Stimulated activated naive B cell treated with anti-CD40 and anti-IgM and Interleukin-4, amounts not matched to agents 10 μg/mL and 1 μg/mL and 100 μg/mL, for 72 hours (primary cell): ENCODE results near the gene CELF3.
"Not testable (repeated sequence)": the region's sequence is repeated elsewhere in the genome, so short reads cannot be mapped to it uniquely, and the experiment has no call there.

Source experiments
- ATAC-seq, 2 donors: fragments of 150-1000 bp; cut with Tn5 transposase; replicated peaks; 2 replicates each; pipeline ENCODE4 v1.10.0; 2021; ENCODE audit warnings: moderate library complexity in 1 of 2
- DNase-seq: peaks from one replicate; pipeline ENCODE4 v3.0.0; 2021
- H3K27ac Mint-ChIP-seq: one replicate; pipeline ENCODE4 v1.8.0; 2022; ENCODE audit warnings: mild to moderate bottlenecking, mixed read lengths
- H3K27me3 Mint-ChIP-seq, 2 donors: one replicate each; pipeline ENCODE4 v1.8.0; 2022; ENCODE audit warnings: mixed read lengths in 2 of 2
- H3K36me3 Mint-ChIP-seq, 2 donors: one replicate each; pipeline ENCODE4 v1.8.0; 2022; ENCODE audit warnings: mixed read lengths in 2 of 2, mild to moderate bottlenecking in 1 of 2
- H3K4me1 Mint-ChIP-seq, 2 donors: one replicate each; pipeline ENCODE4 v1.8.0; 2022; ENCODE audit warnings: mixed read lengths in 2 of 2, mild to moderate bottlenecking in 1 of 2
- H3K4me3 Mint-ChIP-seq, 2 donors: one replicate each; pipeline ENCODE4 v1.8.0; 2022; ENCODE audit warnings: mild to moderate bottlenecking in 2 of 2, mixed read lengths in 2 of 2, moderate library complexity in 1 of 2
- H3K9me3 Mint-ChIP-seq, 2 donors: one replicate each; pipeline ENCODE4 v1.8.0; 2022; ENCODE audit warnings: mixed read lengths in 2 of 2, mild to moderate bottlenecking in 1 of 2

CELF3 gene

DNA sequence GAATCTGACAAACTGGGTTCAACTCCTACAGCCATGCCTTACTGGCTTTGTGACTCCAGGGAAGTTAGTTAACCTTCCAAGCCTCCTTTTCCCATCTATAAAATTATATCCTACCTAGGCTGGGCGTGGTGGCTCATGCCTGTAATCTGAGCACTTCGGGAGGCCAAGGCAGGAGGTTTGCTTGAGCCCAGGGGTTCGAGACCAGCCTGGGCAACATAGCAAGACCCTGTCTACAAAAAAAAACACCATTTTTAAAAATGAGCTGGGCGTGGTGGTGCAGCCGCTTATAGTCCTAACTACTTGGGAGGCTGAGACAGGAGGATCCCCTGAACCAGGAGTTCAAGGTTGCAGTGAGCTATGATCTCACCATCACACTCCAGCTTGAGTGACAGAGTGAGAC is 15.1 kb downstream of the CELF3 start:
- no peak overlapping the region for H3K4me3 Mint-ChIP-seq
- peaks cover 22 to 28% of the 10 kb centered on the region in 2 donors for H3K36me3 Mint-ChIP-seq
- H3K9me3 Mint-ChIP-seq: no peaks in the 10 kb centered on the region
- no peak for DNase-seq
- ATAC-seq: no peak
- no peak overlapping the region for H3K27ac Mint-ChIP-seq
- peaks cover 7 to 30% of the 10 kb centered on the region in 2 donors for H3K4me1 Mint-ChIP-seq
- H3K27me3 Mint-ChIP-seq: peaks cover under 1 to 7% of the 10 kb centered on the region in 2 donors

DNA sequence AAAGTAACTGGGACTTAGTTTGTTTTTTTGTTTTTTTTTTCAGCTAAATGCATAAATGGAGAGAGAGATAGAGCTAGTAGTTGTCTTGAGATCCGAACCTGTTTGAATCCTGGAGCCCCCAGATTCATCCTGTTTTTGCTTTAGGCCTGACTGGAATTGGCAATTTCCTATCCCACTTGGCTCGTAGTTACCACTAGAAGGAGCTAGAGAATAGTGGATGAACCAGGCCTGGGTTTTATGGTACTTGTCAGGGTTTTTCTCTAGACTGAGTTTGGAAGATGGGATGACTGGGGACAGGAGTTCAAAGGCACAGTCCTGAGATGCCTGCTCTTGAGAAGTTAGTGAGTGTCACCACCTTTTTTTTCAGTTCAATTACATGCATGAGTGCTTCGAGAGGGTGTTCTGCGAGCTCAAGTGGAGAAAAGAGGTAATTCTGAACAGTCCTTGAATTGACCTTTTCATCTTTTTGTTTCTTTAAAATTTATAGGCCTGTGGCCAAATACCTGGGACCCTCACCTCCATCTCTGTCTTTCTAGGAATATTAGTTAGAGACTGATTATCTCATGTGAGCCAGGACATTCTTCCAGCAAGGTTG is 23.4 kb downstream of the CELF3 start:
- no peak overlapping the region for H3K4me3 Mint-ChIP-seq
- H3K4me1 Mint-ChIP-seq: peaks cover 0 to 6% of the 10 kb centered on the region in 2 donors
- H3K36me3 Mint-ChIP-seq: peaks cover 35 to 50% of the 10 kb centered on the region in 2 donors
- no peaks in the 10 kb centered on the region for H3K27me3 Mint-ChIP-seq
- no peak for DNase-seq
- ATAC-seq: no peak
- no peak overlapping the region for H3K27ac Mint-ChIP-seq
- H3K9me3 Mint-ChIP-seq: no peaks in the 10 kb centered on the region

- Mint-ChIP-seq H3K27me3 (no peaks in the 10 kb centered on the region), H3K9me3 (no peaks in the 10 kb centered on the region), H3K36me3 (peaks cover 35 to 46% of the 10 kb centered on the region in 2 donors), H3K4me3 (no peak overlapping the region), H3K27ac (no peak overlapping the region), H3K4me1 (peaks cover 0 to 6% of the 10 kb centered on the region in 2 donors)
- DNase-seq: no peak
- ATAC-seq: no peak
Measured at GRCh38 chr1:151692226-151692625, 24.4 kb downstream of the CELF3 start.

DNA sequence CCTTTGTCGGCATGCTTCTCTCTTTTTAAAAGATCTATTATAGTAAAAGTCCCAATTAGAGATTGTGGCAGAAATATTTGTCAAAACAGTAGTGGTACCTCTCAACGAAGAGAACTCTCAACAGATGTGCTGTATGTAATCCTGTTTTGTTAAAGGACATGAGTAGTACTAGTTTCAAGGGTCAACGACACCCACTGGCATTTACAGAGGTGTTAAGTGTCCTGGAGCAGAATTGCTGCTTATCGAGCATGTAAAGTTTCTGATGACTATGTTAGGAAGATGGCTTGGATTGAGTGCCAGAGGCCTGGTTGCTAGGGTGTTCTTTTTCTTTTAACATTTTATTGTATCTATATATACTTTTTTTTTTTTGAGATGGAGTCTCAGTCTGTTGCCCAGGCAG is 27.1 kb downstream of the CELF3 start:
- DNase-seq (no peak), ATAC-seq (no peak)
- H3K27ac Mint-ChIP-seq: no peak overlapping the region
- H3K4me3 Mint-ChIP-seq: no peak overlapping the region
- H3K36me3 Mint-ChIP-seq: peaks cover 26 to 38% of the 10 kb centered on the region in 2 donors
- H3K27me3 Mint-ChIP-seq: no peaks in the 10 kb centered on the region
- no peaks in the 10 kb centered on the region for H3K9me3 Mint-ChIP-seq
- H3K4me1 Mint-ChIP-seq: peaks cover 0 to 6% of the 10 kb centered on the region in 2 donors

DNA sequence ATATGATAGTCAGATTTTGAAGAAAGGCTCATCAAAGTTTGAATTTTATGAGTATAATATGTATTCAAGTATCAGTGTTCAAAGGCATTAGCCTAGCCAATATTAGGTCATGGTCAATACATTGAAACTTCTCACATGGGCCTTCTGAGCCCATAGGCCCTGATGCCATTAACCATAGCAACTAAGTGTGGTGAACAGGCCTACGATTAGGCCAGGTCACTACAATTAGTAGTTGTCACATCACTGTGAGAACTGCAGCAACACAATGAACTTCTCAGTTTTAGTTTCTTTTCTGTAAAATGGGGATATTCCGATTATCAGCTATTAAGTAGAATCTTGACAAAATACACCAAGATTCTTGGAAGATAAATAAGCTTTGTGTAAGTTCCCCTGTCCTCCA is 30.0 kb downstream of the CELF3 start:
- Mint-ChIP-seq H3K36me3 (peaks cover 13 to 24% of the 10 kb centered on the region in 2 donors), H3K27ac (no peak overlapping the region), H3K4me1 (peaks cover 4 to 7% of the 10 kb centered on the region in 2 donors), H3K9me3 (no peaks in the 10 kb centered on the region), H3K27me3 (no peaks in the 10 kb centered on the region), H3K4me3 (no peak overlapping the region)
- DNase-seq (no peak), ATAC-seq (no peak)

GRCh38 chr1:151684128-151684527 is 32.5 kb downstream of the CELF3 start:
- Mint-ChIP-seq H3K4me3 (no peak overlapping the region), H3K9me3 (no peaks in the 10 kb centered on the region), H3K4me1 (peaks cover 5 to 8% of the 10 kb centered on the region in 2 donors), H3K27ac (no peak overlapping the region), H3K27me3 (no peaks in the 10 kb centered on the region), H3K36me3 (peaks cover 19 to 36% of the 10 kb centered on the region in 2 donors)
- no peak for ATAC-seq
- no peak for DNase-seq

DNA sequence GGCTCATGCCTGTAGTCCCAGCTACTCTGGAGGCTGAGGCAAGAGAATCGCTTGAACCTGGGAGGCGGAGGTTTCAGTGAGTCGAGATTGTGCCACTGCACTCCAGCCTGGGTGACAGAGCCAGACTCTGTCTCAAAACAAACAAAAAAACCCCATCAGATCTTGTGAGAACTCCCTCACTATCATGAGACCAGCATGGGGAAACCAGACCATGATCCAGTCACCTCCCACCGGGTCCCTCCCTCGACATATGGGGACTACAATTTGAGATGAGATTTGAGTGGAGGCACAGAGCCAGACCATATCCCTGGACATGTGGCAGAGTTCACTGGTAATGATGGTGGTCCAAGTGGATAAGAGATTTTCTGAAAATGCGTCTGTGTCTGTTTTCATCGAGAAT is 33.7 kb downstream of the CELF3 start:
- not testable (repeated sequence) for ATAC-seq, H3K4me1 Mint-ChIP-seq, DNase-seq, H3K4me3 Mint-ChIP-seq, H3K9me3 Mint-ChIP-seq, H3K27me3 Mint-ChIP-seq, H3K27ac Mint-ChIP-seq
- peaks cover 21 to 39% of the 10 kb centered on the region in 2 donors for H3K36me3 Mint-ChIP-seq

DNA sequence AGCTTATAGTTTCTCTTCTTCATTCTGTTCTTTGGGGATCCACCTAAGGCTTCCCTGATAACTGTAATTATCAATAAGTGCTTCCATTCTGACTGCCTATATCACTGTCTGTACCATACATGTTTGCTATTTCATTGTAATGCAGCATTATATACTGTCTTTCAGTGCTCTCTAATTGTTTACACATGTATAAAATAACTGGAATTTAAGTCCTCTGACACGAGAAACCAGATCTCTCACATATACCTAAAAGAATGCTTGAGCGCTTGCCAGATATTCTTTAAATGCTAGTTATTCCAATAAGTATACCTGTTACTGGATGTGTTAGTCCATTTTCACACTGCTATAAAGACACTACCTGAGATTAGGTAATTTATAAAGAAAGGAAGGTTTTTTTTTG is 34.7 kb downstream of the CELF3 start:
- Mint-ChIP-seq H3K9me3 (no peaks in the 10 kb centered on the region), H3K27me3 (no peaks in the 10 kb centered on the region), H3K27ac (no peak overlapping the region), H3K4me3 (no peak overlapping the region), H3K4me1 (peaks cover 5 to 8% of the 10 kb centered on the region in 2 donors), H3K36me3 (peaks cover 22 to 36% of the 10 kb centered on the region in 2 donors)
- peak in 1 of 2 donors; percentile 31 for ATAC-seq
- no peak for DNase-seq

- ATAC-seq (no peak), DNase-seq (no peak)
- peaks cover 18 to 32% of the 10 kb centered on the region in 2 donors for H3K36me3 Mint-ChIP-seq
- no peak overlapping the region for H3K4me3 Mint-ChIP-seq
- no peaks in the 10 kb centered on the region for H3K27me3 Mint-ChIP-seq
- peak overlapping the region; percentile 47 for H3K27ac Mint-ChIP-seq
- H3K9me3 Mint-ChIP-seq: no peaks in the 10 kb centered on the region
- peaks cover 5 to 8% of the 10 kb centered on the region in 2 donors for H3K4me1 Mint-ChIP-seq
Measured at GRCh38 chr1:151680826-151681225, 35.8 kb downstream of the CELF3 start.

GRCh38 chr1:151680391-151680790 is 36.2 kb downstream of the CELF3 start:
- Mint-ChIP-seq H3K4me3 (no peak overlapping the region), H3K36me3 (peaks cover 19 to 31% of the 10 kb centered on the region in 2 donors), H3K9me3 (no peaks in the 10 kb centered on the region), H3K27ac (no peak overlapping the region), H3K27me3 (no peaks in the 10 kb centered on the region), H3K4me1 (peaks cover 5 to 8% of the 10 kb centered on the region in 2 donors)
- no peak for ATAC-seq
- DNase-seq: no peak

DNA sequence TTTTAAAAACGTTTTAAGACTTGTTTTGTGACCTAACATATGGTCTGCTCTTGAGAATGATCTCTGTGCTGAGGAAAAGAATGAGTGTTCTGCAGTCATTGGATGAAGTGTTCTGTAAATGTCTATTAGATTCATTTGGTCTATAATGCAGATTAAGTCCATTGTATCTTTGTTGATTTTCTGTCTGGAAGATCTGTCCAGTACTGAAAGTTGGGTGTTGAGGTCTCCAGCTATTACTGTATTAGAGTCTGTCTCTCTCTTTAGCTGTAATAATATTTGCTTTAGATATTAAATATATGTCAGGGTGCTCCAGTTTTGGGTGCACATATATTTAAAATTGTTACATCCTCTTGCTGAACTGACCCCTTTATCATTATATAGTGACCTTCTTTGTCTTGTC is 43.2 kb downstream of the CELF3 start:
- Mint-ChIP-seq H3K36me3 (peaks cover 46 to 56% of the 10 kb centered on the region in 2 donors), H3K9me3 (peaks cover 5 to 8% of the 10 kb centered on the region in 2 donors), H3K27me3 (no peaks in the 10 kb centered on the region), H3K4me3 (no peak overlapping the region), H3K27ac (no peak overlapping the region), H3K4me1 (peaks cover 0 to 2% of the 10 kb centered on the region in 2 donors)
- no peak for ATAC-seq
- DNase-seq: no peak

- not testable (repeated sequence) for H3K4me3 Mint-ChIP-seq, H3K27me3 Mint-ChIP-seq, ATAC-seq, DNase-seq, H3K9me3 Mint-ChIP-seq, H3K4me1 Mint-ChIP-seq, H3K27ac Mint-ChIP-seq
- peaks cover 45 to 60% of the 10 kb centered on the region in 2 donors for H3K36me3 Mint-ChIP-seq
Measured at GRCh38 chr1:151670036-151670675, 46.4 kb downstream of the CELF3 start.

DNA sequence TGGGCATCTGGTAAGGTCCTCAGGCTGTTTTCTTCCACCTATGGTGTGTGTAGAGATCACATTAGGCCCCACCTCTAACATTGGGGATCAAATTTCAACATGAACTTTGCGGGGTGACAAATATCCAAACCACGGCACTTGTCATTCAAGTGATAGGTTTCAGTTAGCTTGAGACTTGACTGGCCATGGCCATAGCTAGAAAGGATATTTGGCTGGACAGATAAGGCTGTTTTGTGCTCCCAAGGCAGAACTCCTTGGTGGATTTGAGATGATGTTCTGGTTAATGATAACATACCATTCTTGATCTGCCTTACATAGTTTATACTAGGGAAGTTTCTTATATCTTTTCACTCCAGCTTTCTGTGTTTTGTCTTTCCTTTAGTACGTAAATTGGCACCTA is 48.5 kb downstream of the CELF3 start:
- H3K36me3 Mint-ChIP-seq: peaks cover 41 to 57% of the 10 kb centered on the region in 2 donors
- no peak overlapping the region for H3K4me3 Mint-ChIP-seq
- DNase-seq (no peak), ATAC-seq (no peak)
- no peaks in the 10 kb centered on the region for H3K27me3 Mint-ChIP-seq
- peaks cover 3 to 9% of the 10 kb centered on the region in 2 donors for H3K4me1 Mint-ChIP-seq
- peaks cover 4 to 5% of the 10 kb centered on the region in 2 donors for H3K9me3 Mint-ChIP-seq
- no peak overlapping the region for H3K27ac Mint-ChIP-seq

DNA sequence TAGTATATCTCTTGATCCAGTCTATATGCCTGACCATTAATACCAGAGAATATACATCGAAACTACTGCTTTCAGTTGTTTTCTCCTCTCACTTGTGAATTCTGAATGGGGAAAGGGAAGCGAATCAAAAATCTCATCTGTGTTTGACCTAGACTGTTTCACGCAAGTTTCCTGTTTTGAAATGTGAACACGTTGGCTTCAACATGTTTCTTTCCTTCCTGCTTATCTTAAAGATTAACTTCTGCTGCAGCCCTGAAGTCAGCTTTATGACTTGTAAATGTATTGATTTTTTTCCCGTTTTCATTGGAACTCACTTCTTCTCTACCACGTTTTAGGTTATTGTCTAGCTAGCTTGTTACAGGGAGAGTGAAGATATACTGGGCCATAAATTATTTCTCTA is 54.9 kb downstream of the CELF3 start:
- no peak for ATAC-seq
- peaks cover 3 to 11% of the 10 kb centered on the region in 2 donors for H3K4me1 Mint-ChIP-seq
- no peak overlapping the region for H3K4me3 Mint-ChIP-seq
- H3K27ac Mint-ChIP-seq: peak overlapping the region; percentile 25
- no peak for DNase-seq
- H3K27me3 Mint-ChIP-seq: no peaks in the 10 kb centered on the region
- H3K36me3 Mint-ChIP-seq: peaks cover 28 to 41% of the 10 kb centered on the region in 2 donors
- H3K9me3 Mint-ChIP-seq: no peaks in the 10 kb centered on the region

GRCh38 chr1:151655371-151655770 is 61.2 kb downstream of the CELF3 start:
- Mint-ChIP-seq H3K27ac (no peak overlapping the region), H3K9me3 (no peaks in the 10 kb centered on the region), H3K36me3 (peaks cover 23 to 36% of the 10 kb centered on the region in 2 donors), H3K27me3 (no peaks in the 10 kb centered on the region), H3K4me3 (no peak overlapping the region), H3K4me1 (peaks cover 8 to 9% of the 10 kb centered on the region in 2 donors)
- DNase-seq (no peak), ATAC-seq (no peak)
